GM18507 (cell line): ENCODE results near the gene ZNF761.
"Not testable (repeated sequence)": the region's sequence is repeated elsewhere in the genome, so short reads cannot be mapped to it uniquely, and the experiment has no call there.

Experiments used
- DNase-seq: peaks from one replicate; pipeline ENCODE4 v3.0.0; 2011; ENCODE audit warnings: low read depth; ENCODE audit not compliant: insufficient read length; ENCODE audit errors: extremely low spot score
- FAIRE-seq: peaks from 2 replicates; lab custom pipeline; 2011; peaks lifted over from hg19 to GRCh38; lab: Jason Lieb, UNC

ZNF761 gene

GRCh38 chr19:53447196-53447595 is 15.4 kb downstream of the ZNF761 start:
- not testable (repeated sequence) for DNase-seq, FAIRE-seq

- DNase-seq, result no peak
- FAIRE-seq, result no peak
Measured at GRCh38 chr19:53455828-53456227, 24.0 kb downstream of the ZNF761 start.

- FAIRE-seq, DNase-seq: not testable (repeated sequence)
Measured at GRCh38 chr19:53460131-53460721, 28.4 kb downstream of the ZNF761 start.

GRCh38 chr19:53461866-53462265 is 30.1 kb downstream of the ZNF761 start:
- FAIRE-seq, result no peak

GRCh38 chr19:53462861-53463260 is 31.1 kb downstream of the ZNF761 start:
- DNase-seq, result no peak
- no peak for FAIRE-seq

More at GRCh38 chr19:53461866-53462265, 30.1 kb downstream of the ZNF761 start:
- DNase-seq, result no peak

- FAIRE-seq (no peak), DNase-seq (no peak)
Measured at GRCh38 chr19:53463263-53463662, 31.5 kb downstream of the ZNF761 start.

- FAIRE-seq, result no peak
- DNase-seq, result no peak
Measured at GRCh38 chr19:53466726-53467484, 35.1 kb downstream of the ZNF761 start.

- peak; percentile 83 for FAIRE-seq
- peak; percentile 76 for DNase-seq
Measured at GRCh38 chr19:53467485-53468262, 35.9 kb downstream of the ZNF761 start, which contains the start of gene ZNF813. Gene ZNF813 (plus strand): TSS chr19:53467733. CDS start chr19:53483823, 16,090 bp downstream.

GRCh38 chr19:53468628-53469027 is 36.8 kb downstream of the ZNF761 start:
- not testable (repeated sequence) for FAIRE-seq, DNase-seq

GRCh38 chr19:53471916-53472315 is 40.1 kb downstream of the ZNF761 start:
- DNase-seq (no peak), FAIRE-seq (no peak)

GRCh38 chr19:53474832-53475231 is 43.0 kb downstream of the ZNF761 start:
- not testable (repeated sequence) for FAIRE-seq, DNase-seq

- not testable (repeated sequence) for DNase-seq, FAIRE-seq
Measured at GRCh38 chr19:53475470-53475869, 43.7 kb downstream of the ZNF761 start.

GRCh38 chr19:53483751-53484150 is 52.0 kb downstream of the ZNF761 start:
- DNase-seq, FAIRE-seq: not testable (repeated sequence)

GRCh38 chr19:53485046-53486004 is 53.5 kb downstream of the ZNF761 start:
- DNase-seq (no peak), FAIRE-seq (no peak)

GRCh38 chr19:53492153-53492552 is 60.4 kb downstream of the ZNF761 start:
- DNase-seq (no peak), FAIRE-seq (no peak)

GRCh38 chr19:53497311-53498023 is 65.7 kb downstream of the ZNF761 start:
- DNase-seq, FAIRE-seq: not testable (repeated sequence)

GRCh38 chr19:53498024-53498395 is 66.2 kb downstream of the ZNF761 start:
- DNase-seq, FAIRE-seq: not testable (repeated sequence)

GRCh38 chr19:53503151-53503550 is 71.4 kb downstream of the ZNF761 start:
- not testable (repeated sequence) for DNase-seq, FAIRE-seq
